GM13977 (cell line): ENCODE results near the gene ANKRD33B.

Experiments
- DNase-seq: peaks from one replicate; pipeline ENCODE4 v3.0.0; 2012; ENCODE audit warnings: low spot score
- in situ Hi-C: fragments of 300-500 bp; cut with MboI; formaldehyde crosslinking; loops from one replicate; pipeline ENCODE4 v1.12.0; 2022; ENCODE audit warnings: low sequenced_read_pairs, low pct_unique_long_range_greater_than_20kb, mixed read lengths, inconsistent platforms; ENCODE audit not compliant: unreplicated experiment
- TF ChIP-seq, protein P1 (sequence below): IDR thresholded peaks from 2 replicates; pipeline ENCODE4 v1.5.1; 2012; ENCODE audit warnings: mild to moderate bottlenecking, control low read depth; ENCODE audit not compliant: insufficient read depth; ENCODE audit errors: extremely low read depth, missing control alignments

ANKRD33B gene

DNA sequence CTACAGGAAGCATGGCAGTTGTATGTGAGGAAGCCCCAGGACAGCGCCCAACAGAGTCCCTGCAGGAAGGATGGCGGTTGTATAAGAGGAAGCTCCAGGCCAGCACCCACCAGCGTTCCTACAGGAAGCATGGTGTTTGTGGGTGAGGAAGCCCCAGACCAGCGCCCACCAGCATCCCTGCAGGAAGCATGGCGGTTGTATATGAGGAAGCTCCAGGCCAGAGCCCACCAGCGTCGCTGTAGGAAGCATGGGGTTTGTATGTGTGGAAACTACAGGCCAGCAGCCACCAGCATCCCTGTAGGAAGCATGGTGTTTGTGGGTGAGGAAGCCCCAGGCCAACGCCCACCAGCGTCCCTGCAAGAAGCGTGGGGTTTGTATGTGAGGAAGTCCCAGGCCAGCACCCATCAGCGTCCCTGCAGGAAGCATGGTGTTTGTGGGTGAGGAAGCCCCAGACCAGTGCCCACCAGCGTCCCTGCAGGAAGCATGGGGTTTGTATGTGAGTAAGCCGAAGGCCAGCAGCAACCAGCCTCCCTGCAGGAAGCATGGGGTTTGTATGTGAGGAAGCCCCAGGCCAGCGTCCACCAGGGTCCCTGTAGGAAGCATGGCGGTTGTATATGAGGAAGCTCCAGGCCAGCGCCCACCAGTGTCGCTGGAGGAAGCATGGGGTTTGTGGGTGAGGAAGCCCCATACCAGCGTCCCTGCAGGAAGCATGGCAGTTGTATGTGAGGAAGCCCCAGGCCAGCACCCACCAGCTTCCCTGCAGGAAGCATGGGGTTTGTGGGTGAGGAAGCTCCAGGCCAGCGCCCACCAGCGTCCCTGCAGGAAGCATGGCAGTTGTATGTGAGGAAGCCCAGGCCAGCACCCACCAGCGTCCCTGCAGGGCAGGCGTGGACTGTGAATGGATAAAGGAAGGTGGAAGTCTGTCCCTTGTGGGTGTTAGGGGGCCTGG lies 118.1 kb downstream of the ANKRD33B start:
- in situ Hi-C loops: no loop called here
- TF ChIP-seq, protein P1, sequence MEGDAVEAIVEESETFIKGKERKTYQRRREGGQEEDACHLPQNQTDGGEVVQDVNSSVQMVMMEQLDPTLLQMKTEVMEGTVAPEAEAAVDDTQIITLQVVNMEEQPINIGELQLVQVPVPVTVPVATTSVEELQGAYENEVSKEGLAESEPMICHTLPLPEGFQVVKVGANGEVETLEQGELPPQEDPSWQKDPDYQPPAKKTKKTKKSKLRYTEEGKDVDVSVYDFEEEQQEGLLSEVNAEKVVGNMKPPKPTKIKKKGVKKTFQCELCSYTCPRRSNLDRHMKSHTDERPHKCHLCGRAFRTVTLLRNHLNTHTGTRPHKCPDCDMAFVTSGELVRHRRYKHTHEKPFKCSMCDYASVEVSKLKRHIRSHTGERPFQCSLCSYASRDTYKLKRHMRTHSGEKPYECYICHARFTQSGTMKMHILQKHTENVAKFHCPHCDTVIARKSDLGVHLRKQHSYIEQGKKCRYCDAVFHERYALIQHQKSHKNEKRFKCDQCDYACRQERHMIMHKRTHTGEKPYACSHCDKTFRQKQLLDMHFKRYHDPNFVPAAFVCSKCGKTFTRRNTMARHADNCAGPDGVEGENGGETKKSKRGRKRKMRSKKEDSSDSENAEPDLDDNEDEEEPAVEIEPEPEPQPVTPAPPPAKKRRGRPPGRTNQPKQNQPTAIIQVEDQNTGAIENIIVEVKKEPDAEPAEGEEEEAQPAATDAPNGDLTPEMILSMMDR: no peak

DNA sequence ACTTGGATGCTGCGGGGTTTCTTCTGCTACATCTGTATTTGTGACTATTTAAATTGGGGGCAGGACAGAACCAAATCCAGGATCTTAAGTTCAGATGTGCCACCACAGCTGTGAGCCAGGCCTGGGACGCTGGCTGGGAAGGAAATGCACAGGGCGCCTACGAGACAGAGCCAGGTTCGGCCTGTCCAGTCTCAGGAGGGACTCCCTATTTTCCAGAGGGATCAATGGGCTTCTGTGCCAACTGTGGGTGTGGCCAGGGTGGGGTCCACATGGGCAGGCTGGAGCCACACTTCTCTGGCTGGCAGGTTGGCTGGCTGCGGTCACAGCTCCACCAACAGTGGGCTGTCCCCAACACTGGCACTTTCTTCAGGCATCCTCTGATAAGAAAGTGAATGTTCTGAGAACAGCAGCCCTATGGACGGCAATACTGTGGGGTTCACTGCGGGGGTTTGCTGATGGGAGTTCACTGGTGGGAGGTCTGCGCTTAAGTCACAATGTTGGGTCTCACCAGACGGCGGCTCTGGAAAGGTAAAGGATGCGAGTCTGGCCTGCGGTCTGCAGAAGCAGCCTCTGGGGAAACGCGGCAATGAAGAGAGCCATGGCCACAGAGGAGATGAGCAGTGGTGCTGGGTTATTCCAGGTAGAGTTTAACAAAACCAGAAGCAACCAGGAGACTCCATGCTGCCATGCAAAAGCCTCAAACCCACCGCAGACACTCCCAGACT lies 119.1 kb downstream of the ANKRD33B start:
- TF ChIP-seq, protein P1: no peak
- DNase-seq: no peak
- in situ Hi-C loops: no loop called here

More for the DNA sequence above, 118.1 kb downstream of the ANKRD33B start:
- DNase-seq: no peak

DNA sequence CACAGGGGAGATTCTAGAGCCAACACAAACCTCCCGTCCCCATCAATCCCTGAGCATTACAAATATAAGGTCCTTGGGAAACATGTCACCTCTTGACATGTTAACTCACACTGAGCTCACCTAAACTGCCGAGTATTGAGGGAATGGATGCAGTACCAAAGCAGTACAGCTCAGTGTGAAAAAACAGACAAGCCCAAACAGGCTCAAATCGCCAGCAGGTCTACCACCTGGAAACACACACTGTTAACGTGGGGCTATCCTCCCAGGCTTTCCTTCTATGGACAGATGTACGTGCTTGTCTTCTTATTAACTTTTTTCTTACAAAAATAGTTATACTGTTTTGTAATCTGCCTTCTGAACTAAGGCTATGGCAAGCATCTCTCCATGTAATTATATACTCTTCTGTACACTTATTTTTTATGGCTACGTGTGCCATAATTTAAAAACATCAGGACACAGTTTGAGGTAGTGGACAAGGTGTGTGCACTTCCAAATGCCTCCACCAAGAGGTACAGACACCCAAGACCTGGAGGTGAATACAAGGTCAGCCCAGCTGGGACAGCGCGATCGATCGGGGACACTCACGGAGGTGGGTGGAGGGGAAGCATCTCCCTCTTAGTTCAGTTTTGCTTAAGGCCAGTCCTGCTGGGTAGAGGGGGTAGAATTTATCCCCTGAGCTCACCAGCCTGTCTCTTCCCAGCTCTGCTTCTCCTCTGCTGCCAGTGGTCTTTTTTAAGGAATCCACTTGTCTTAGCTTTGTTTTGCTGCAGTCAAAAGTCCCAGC lies 120.6 kb downstream of the ANKRD33B start:
- TF ChIP-seq, protein P1: no peak
- in situ Hi-C loops: no loop called here
- DNase-seq: peak; percentile 55

DNA sequence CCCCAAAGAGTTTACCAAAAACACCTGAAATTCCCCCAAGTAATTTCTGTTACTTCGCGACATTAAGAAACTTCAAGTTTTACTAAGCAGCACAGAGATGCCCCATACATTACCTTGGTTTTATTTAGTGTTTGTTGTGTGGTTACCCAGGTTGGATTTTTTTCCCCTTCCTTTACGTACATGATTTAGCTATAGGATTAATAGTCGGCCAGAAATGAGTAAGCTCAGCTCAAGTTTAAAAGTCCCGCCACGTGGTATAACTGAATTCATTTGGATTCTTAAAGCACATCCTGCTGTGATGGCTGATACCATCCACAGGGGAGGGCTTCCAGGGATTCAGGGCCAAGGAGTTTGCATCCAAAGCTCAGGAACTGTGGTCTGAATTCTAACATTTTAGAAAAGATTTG lies 121.2 kb downstream of the ANKRD33B start:
- TF ChIP-seq, protein P1: no peak
- in situ Hi-C loops: no loop called here
- DNase-seq: peak; percentile 73

DNA sequence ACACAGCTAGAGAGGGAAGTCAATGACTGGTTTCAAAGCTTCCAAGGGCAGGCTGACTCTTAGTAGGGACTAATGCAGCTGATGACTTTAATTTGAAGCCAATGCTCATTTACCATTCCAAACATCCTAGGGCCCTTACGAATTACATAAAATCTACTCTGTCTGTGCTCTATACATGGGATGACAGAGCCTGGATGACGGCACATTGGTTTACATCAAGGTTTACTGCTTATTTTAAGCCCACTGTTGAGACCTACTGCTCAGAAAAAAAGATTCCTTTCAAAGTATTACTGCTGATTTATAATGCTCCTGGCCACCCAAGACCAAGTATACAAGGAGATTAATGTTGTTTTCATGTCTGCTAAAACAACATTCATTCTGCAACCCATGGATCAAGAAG lies 123.0 kb downstream of the ANKRD33B start:
- in situ Hi-C loops: no loop called here
- no peak for DNase-seq
- TF ChIP-seq, protein P1: no peak

DNA sequence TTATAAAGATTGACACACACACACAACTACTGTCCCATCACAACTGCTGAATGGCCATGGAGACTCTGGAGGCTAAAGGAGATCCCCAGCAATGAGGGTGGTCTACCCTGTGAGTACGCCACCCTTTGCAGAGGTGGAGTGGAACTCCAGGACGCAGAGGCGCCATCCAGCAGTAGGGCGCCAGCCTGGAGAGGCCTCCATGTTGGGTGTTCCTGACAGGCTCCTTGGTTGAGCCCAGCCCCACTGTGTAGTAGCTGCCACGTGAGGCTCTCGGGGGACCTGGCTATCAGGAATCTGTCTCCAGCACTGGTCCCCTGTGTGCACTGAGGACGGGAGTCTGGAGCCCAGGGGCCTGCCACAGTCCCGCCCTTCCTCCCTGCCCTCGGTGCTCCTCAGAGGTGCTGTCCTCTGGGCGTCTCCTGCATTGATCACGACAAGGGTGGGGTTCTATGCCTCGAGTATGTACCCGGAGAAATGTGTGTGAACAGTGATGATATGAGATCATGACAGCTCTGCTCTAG lies 124.8 kb downstream of the ANKRD33B start:
- no peak for DNase-seq
- TF ChIP-seq, protein P1: no peak
- in situ Hi-C loops: no loop called here
